IPS-18a (cell line): Measurements from ENCODE around the gene TARP.
"Not testable (repeated sequence)": the region's sequence is repeated elsewhere in the genome, so short reads cannot be mapped to it uniquely, and the experiment has no call there.

ENCODE experiments used
- H3K27ac ChIP-seq: one replicate; pipeline ENCODE4 v1.5.1; 2013; ENCODE audit warnings: low read length
- H3K27me3 ChIP-seq: one replicate; pipeline ENCODE4 v1.6.1; 2013; ENCODE audit warnings: mild to moderate bottlenecking, low read length; ENCODE audit not compliant: control insufficient read depth, insufficient read depth
- H3K36me3 ChIP-seq: one replicate; pipeline ENCODE4 v1.6.1; 2013; ENCODE audit warnings: low read depth, low read length; ENCODE audit not compliant: control insufficient read depth
- H3K4me1 ChIP-seq: one replicate; pipeline ENCODE4 v1.6.1; 2013; ENCODE audit warnings: low read depth, low read length; ENCODE audit not compliant: control insufficient read depth
- H3K4me3 ChIP-seq: one replicate; pipeline ENCODE4 v1.5.1; 2013; ENCODE audit warnings: low read length
- H3K9ac ChIP-seq: one replicate; pipeline ENCODE4 v1.6.1; 2013; ENCODE audit warnings: mild to moderate bottlenecking, low read length, moderate library complexity
- H3K9me3 ChIP-seq: one replicate; pipeline ENCODE4 v1.6.1; 2013; ENCODE audit warnings: low read depth, low read length; ENCODE audit not compliant: control insufficient read depth

Gene TARP

GRCh38 chr7:38276096-38276877 lies 2.9 kb upstream of the TARP start:
- no peaks in the 10 kb centered on the region for H3K36me3 ChIP-seq
- no peak overlapping the region for H3K4me3 ChIP-seq
- peaks cover 5% of the 10 kb centered on the region for H3K4me1 ChIP-seq
- H3K27me3 ChIP-seq = no peaks in the 10 kb centered on the region
- H3K9ac ChIP-seq = no peak overlapping the region
- H3K9me3 ChIP-seq = no peaks in the 10 kb centered on the region
- no peak overlapping the region for H3K27ac ChIP-seq

GRCh38 chr7:38274927-38275620 lies 1.6 kb upstream of the TARP start:
- H3K4me3 ChIP-seq = no peak overlapping the region
- H3K27ac ChIP-seq = no peak overlapping the region
- H3K4me1 ChIP-seq = peaks cover 5% of the 10 kb centered on the region
- no peak overlapping the region for H3K9ac ChIP-seq
- no peaks in the 10 kb centered on the region for H3K27me3 ChIP-seq
- H3K36me3 ChIP-seq = no peaks in the 10 kb centered on the region
- H3K9me3 ChIP-seq = no peaks in the 10 kb centered on the region

GRCh38 chr7:38274486-38274885 lies 1.1 kb upstream of the TARP start:
- no peak overlapping the region for H3K9ac ChIP-seq
- H3K27me3 ChIP-seq = no peaks in the 10 kb centered on the region
- no peaks in the 10 kb centered on the region for H3K36me3 ChIP-seq
- H3K27ac ChIP-seq = no peak overlapping the region
- no peak overlapping the region for H3K4me3 ChIP-seq
- no peaks in the 10 kb centered on the region for H3K9me3 ChIP-seq
- H3K4me1 ChIP-seq = peaks cover 5% of the 10 kb centered on the region

- H3K9me3 ChIP-seq, H3K27me3 ChIP-seq, H3K4me3 ChIP-seq, H3K27ac ChIP-seq, H3K4me1 ChIP-seq, H3K36me3 ChIP-seq, H3K9ac ChIP-seq: not testable (repeated sequence)
Observed at GRCh38 chr7:38270405-38270804, 3.0 kb downstream of the TARP start.

GRCh38 chr7:38269704-38270346 lies 3.6 kb downstream of the TARP start:
- H3K27me3 ChIP-seq, H3K27ac ChIP-seq, H3K4me3 ChIP-seq, H3K9me3 ChIP-seq, H3K4me1 ChIP-seq, H3K36me3 ChIP-seq, H3K9ac ChIP-seq: not testable (repeated sequence)

- not testable (repeated sequence) for H3K36me3 ChIP-seq, H3K4me1 ChIP-seq, H3K27ac ChIP-seq, H3K9ac ChIP-seq, H3K27me3 ChIP-seq, H3K4me3 ChIP-seq, H3K9me3 ChIP-seq
Observed at GRCh38 chr7:38265958-38266357, 7.5 kb downstream of the TARP start.

- not testable (repeated sequence) for H3K9me3 ChIP-seq, H3K4me3 ChIP-seq, H3K9ac ChIP-seq, H3K36me3 ChIP-seq, H3K4me1 ChIP-seq, H3K27ac ChIP-seq, H3K27me3 ChIP-seq
Observed at GRCh38 chr7:38264602-38265001, 8.8 kb downstream of the TARP start.

GRCh38 chr7:38263274-38263673 lies 10.2 kb downstream of the TARP start:
- not testable (repeated sequence) for H3K4me3 ChIP-seq, H3K9ac ChIP-seq, H3K27ac ChIP-seq, H3K4me1 ChIP-seq, H3K27me3 ChIP-seq, H3K36me3 ChIP-seq, H3K9me3 ChIP-seq

- H3K27ac ChIP-seq = no peak overlapping the region
- H3K27me3 ChIP-seq = no peaks in the 10 kb centered on the region
- H3K9ac ChIP-seq = no peak overlapping the region
- H3K4me3 ChIP-seq = no peak overlapping the region
- no peaks in the 10 kb centered on the region for H3K4me1 ChIP-seq
- H3K9me3 ChIP-seq = no peaks in the 10 kb centered on the region
- no peaks in the 10 kb centered on the region for H3K36me3 ChIP-seq
Observed at GRCh38 chr7:38262545-38262944, 10.9 kb downstream of the TARP start.

GRCh38 chr7:38262026-38262425 lies 11.4 kb downstream of the TARP start:
- not testable (repeated sequence) for H3K27ac ChIP-seq, H3K9me3 ChIP-seq, H3K36me3 ChIP-seq, H3K9ac ChIP-seq, H3K4me3 ChIP-seq, H3K27me3 ChIP-seq, H3K4me1 ChIP-seq

GRCh38 chr7:38261601-38262000 lies 11.8 kb downstream of the TARP start:
- not testable (repeated sequence) for H3K27ac ChIP-seq, H3K9me3 ChIP-seq, H3K9ac ChIP-seq, H3K27me3 ChIP-seq, H3K36me3 ChIP-seq, H3K4me3 ChIP-seq, H3K4me1 ChIP-seq

GRCh38 chr7:38259157-38259556 lies 14.3 kb downstream of the TARP start:
- not testable (repeated sequence) for H3K27ac ChIP-seq, H3K9me3 ChIP-seq, H3K36me3 ChIP-seq, H3K27me3 ChIP-seq, H3K9ac ChIP-seq, H3K4me3 ChIP-seq, H3K4me1 ChIP-seq
